Skeletal muscle satellite cell (primary cell): ENCODE results near the gene TMEM97.

Source experiments
- H3K27me3 ChIP-seq: 2 replicates; pipeline ENCODE4 v1.7.0; 2013; ENCODE audit warnings: low read length; ENCODE audit not compliant: control insufficient read depth, insufficient read depth
- H3K36me3 ChIP-seq: 2 replicates; pipeline ENCODE4 v1.7.0; 2013; ENCODE audit warnings: mild to moderate bottlenecking, control low read depth, low read length; ENCODE audit not compliant: insufficient read depth
- H3K4me1 ChIP-seq: 2 replicates; pipeline ENCODE4 v1.7.0; 2013; ENCODE audit warnings: low read length; ENCODE audit not compliant: control insufficient read depth, insufficient read depth
- H3K4me2 ChIP-seq: 2 replicates; pipeline ENCODE4 v1.7.0; 2013; ENCODE audit warnings: mild to moderate bottlenecking, low read length
- H3K4me3 ChIP-seq: 2 replicates; pipeline ENCODE4 v1.7.0; 2013; ENCODE audit warnings: low read length
- H3K9ac ChIP-seq: 2 replicates; pipeline ENCODE4 v1.7.0; 2013; ENCODE audit warnings: mild to moderate bottlenecking, low read depth, low read length, moderate library complexity
- H3K9me3 ChIP-seq: replicated peaks from 2 replicates; pipeline ENCODE4 v1.7.0; 2013; ENCODE audit warnings: mild to moderate bottlenecking, control low read depth, low read length

Gene TMEM97

DNA sequence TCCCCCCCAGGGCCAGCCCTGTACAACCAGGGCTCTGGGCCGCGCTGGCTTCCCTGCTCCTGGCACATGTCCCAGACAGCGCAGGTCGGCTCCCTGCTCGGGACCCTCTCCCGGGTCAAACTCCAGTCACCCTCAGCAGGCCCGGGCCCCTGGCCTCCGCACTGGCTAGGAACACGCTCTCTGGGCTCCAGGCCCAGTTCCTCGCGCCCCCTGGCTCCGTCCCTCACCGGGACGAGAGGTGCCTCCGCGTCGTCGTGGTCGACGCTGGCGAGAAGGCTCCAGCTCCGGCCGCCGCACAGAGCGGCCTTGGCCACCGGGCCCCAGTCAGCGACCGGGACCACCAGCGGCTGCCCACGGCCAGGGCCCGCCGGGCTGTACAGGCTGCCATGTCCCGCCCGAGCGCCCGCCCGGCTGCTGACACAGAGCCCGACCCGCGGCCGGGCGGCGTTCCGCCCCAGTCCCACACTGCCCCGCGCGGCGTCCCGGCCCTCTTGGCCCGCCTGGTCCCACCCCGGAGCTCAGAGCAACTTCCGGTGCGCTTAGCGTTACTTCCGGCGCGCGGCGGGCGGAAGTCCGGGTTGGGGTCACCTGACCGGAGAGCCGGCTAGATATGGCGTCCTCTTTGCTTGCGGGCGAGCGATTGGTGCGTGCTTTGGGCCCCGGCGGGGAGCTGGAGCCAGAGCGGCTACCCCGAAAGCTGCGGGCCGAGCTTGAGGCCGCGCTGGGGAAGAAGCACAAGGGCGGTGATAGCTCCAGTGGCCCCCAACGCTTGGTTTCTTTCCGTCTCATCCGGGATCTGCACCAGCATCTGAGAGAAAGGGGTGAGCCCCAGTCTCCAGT lies 38.3 kb downstream of the TMEM97 start, which contains the start of gene POLDIP2:
Gene POLDIP2, minus strand, starts transcription at position 467 of the 840 bp plus-strand sequence. Its CDS starts 79 bp downstream, at position 388.
- peak within 1 kb of the TSS; percentile 97 for H3K4me2 ChIP-seq
- no peaks in the 10 kb centered on the region for H3K9me3 ChIP-seq
- H3K27me3 ChIP-seq = no peaks in the 10 kb centered on the region
- H3K36me3 ChIP-seq = peaks cover 54% of the 10 kb centered on the region
- H3K9ac ChIP-seq = peak within 1 kb of the TSS; percentile 100
- peak within 1 kb of the TSS; percentile 99 for H3K4me3 ChIP-seq
- peaks cover 17% of the 10 kb centered on the region for H3K4me1 ChIP-seq

GRCh38 chr17:28357901-28358197 lies 38.8 kb downstream of the TMEM97 start:
- peaks cover 52% of the 10 kb centered on the region for H3K36me3 ChIP-seq
- no peaks in the 10 kb centered on the region for H3K27me3 ChIP-seq
- H3K4me2 ChIP-seq = peak overlapping the region; percentile 78
- H3K9ac ChIP-seq = peak overlapping the region; percentile 100
- H3K9me3 ChIP-seq = no peaks in the 10 kb centered on the region
- peak overlapping the region; percentile 99 for H3K4me3 ChIP-seq
- peaks cover 17% of the 10 kb centered on the region for H3K4me1 ChIP-seq

- Histone ChIP-seq H3K4me2 (no peak overlapping the region), H3K4me1 (peaks cover 4% of the 10 kb centered on the region), H3K9me3 (no peaks in the 10 kb centered on the region), H3K27me3 (no peaks in the 10 kb centered on the region), H3K9ac (no peak overlapping the region), H3K36me3 (peaks cover 45% of the 10 kb centered on the region), H3K4me3 (no peak overlapping the region)
Measured at GRCh38 chr17:28363186-28363585, 44.2 kb downstream of the TMEM97 start.

DNA sequence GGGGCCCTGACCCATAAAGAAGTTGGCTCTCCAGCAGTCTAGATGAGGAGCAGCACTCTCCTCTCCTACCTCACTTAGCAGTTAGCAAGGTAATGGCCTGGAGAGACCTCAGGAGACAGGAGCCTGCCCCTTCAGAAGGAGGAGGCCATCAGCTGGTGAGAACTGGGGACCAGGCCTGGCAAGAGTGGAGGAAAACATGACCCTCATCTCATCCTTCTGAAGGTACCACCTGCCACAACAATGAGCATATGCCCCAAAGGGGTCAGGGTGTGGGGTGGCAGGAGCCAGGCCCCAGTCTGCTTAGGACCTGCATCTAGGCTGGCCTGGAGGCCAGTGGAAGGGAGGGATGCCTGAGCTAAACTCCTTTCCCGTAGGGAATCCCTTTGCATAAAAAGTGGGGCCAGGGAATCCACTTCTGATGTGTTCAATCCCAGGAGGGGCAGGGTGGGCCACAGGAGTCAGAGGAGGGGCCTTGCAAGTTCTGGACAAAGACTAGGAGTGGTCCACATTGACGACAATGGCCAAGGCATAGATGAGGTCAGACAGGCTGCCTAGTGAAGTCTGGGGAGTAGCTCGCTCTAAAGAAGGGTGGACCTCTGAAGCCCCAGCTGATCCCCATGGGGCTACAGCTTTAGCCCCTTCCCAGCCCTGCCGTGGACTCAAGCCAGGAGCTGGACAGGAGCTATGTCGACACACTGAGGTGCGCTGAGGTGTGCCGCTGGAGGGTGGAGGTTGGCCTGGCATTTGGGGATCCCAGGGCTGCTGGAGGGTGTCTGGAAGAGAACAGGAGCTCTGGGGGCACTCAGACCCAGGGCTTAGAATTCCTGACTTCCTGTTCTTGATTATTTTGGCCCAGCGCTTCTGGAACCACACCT lies 45.0 kb downstream of the TMEM97 start:
- Histone ChIP-seq H3K36me3 (peaks cover 43% of the 10 kb centered on the region), H3K9ac (no peak overlapping the region), H3K4me3 (no peak overlapping the region), H3K4me2 (no peak overlapping the region), H3K4me1 (no peaks in the 10 kb centered on the region), H3K9me3 (no peaks in the 10 kb centered on the region), H3K27me3 (no peaks in the 10 kb centered on the region)

DNA sequence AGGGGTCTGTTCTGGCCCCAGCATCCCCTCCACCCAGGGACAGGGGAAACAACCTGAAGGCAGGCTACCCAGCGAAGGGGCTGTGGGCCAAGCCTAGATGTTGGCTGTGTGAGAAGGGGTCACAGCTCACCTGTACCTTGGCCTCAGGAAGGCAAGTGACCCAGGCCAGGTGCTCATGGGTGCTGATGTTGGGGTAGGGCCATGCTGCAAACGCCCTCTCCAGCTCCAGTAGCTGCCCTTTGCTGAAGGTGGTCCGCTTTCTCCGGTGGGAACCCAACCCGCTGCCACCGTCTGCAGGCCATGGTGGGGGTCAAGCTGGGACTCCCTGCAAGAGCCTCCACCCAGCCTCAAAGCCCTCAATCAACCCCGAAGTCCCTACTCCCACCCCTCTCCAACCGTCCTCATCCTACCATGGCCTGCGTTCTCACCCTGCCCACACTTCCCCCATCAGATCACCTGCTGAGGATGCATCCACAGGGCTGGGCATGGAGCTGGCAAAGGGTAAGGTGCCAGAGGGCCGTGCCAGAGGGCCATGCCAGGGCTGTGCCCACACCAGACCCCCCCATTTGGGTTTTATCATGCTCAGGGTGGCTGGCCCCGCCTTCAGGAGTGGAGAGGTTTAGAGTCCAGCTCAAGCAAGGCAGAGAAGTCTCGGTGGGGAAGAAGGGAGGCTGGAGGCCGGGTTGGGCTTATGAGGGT lies 45.8 kb downstream of the TMEM97 start, which contains the start of gene SEBOX:
Gene SEBOX, minus strand, starts transcription at position 535 of the 699 bp plus-strand sequence. Its CDS starts 48 bp downstream, at position 487.
- Histone ChIP-seq H3K9ac (no peak within 1 kb of the TSS), H3K27me3 (no peaks in the 10 kb centered on the region), H3K4me1 (no peaks in the 10 kb centered on the region), H3K4me3 (no peak within 1 kb of the TSS), H3K9me3 (no peaks in the 10 kb centered on the region), H3K4me2 (no peak within 1 kb of the TSS), H3K36me3 (peaks cover 37% of the 10 kb centered on the region)

DNA sequence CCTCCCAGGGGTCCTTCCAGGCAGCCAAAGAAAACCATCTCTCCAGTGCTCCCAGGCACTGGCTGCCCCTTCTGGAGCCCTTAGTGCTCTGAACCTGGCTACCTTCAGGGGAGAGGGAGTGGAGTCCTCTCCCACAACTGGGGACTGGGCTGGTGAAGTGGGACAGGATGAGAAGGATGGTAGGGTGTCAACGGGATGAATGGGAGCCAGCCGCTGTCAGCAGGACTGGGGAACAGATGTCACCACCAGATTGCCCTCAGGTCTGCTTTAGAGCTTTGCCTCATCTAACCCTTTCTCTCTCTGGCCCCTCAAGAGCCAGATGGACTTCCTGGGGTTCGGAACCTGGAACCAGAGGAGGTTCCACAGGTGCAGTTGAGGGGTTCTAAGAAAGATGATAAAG lies 46.5 kb downstream of the TMEM97 start:
- H3K27me3 ChIP-seq = no peaks in the 10 kb centered on the region
- no peak overlapping the region for H3K9ac ChIP-seq
- no peaks in the 10 kb centered on the region for H3K9me3 ChIP-seq
- peaks cover 31% of the 10 kb centered on the region for H3K36me3 ChIP-seq
- no peaks in the 10 kb centered on the region for H3K4me1 ChIP-seq
- H3K4me3 ChIP-seq = no peak overlapping the region
- no peak overlapping the region for H3K4me2 ChIP-seq

DNA sequence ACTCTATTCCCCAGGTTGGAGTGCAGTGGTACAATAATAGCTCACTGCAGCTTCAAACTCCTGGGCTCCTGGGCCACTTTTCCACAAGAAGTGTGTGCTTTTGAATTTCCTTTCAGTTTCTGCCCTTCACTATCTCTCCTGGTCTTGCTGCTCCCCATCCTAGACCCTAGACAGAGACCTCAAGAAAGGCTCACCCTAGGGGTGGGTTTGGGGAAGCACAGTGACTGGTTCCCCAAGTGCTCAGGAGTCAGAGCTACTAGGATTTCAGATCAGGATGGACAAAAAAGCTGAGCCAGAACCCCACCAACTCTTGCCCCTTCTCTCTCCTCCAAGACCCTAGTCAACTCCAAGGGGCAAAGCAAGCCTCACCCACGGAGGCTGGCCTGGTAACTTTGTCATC lies 47.6 kb downstream of the TMEM97 start:
- peaks cover 4% of the 10 kb centered on the region for H3K4me1 ChIP-seq
- H3K4me2 ChIP-seq = no peak overlapping the region
- H3K9me3 ChIP-seq = no peaks in the 10 kb centered on the region
- H3K4me3 ChIP-seq = no peak overlapping the region
- no peaks in the 10 kb centered on the region for H3K27me3 ChIP-seq
- peaks cover 20% of the 10 kb centered on the region for H3K36me3 ChIP-seq
- H3K9ac ChIP-seq = no peak overlapping the region

DNA sequence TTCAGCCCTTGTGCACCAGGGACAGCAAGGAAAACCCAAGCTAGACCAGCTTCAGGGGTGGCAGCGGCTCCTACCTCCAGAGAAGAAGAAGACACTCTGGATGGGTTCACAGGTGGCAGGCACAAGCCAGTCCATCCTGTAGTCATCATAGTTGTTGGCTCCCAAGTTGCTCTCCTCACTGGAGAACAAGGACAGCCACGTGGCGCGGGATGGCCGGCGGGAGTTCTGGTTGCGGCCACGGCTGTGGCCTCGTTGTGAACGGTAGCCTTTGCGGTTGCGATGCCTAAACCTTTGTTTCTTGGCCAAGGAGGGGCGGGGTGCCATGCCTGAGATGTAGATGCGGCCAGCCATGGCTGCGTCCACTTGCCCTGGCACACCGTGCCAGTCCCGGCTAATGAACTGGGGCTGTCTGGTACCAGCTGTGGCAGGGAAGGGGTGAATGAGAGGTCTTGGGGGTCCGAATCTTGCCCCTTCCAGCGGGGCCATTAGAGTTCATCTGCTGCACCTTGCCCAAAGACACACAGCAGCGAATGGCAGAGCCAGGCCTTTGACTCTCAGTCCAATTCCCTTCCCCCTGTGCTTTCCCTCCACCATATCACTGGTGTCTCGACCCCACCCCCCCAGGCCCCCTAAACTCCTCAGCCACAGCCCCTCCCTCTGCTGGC lies 48.8 kb downstream of the TMEM97 start:
- Histone ChIP-seq H3K4me1 (peaks cover 15% of the 10 kb centered on the region), H3K9me3 (no peaks in the 10 kb centered on the region), H3K27me3 (no peaks in the 10 kb centered on the region)

GRCh38 chr17:28368306-28368831 lies 49.4 kb downstream of the TMEM97 start:
- Histone ChIP-seq H3K36me3 (peaks cover 8% of the 10 kb centered on the region), H3K27me3 (no peaks in the 10 kb centered on the region), H3K4me1 (peaks cover 21% of the 10 kb centered on the region), H3K4me3 (no peak overlapping the region), H3K4me2 (no peak overlapping the region), H3K9ac (no peak overlapping the region), H3K9me3 (no peaks in the 10 kb centered on the region)

More for the DNA sequence above, 48.8 kb downstream of the TMEM97 start:
- Histone ChIP-seq H3K4me3 (no peak overlapping the region), H3K9ac (no peak overlapping the region), H3K4me2 (no peak overlapping the region), H3K36me3 (peaks cover 14% of the 10 kb centered on the region)

- no peaks in the 10 kb centered on the region for H3K9me3 ChIP-seq
- H3K27me3 ChIP-seq = no peaks in the 10 kb centered on the region
- peaks cover 21% of the 10 kb centered on the region for H3K4me1 ChIP-seq
- H3K4me3 ChIP-seq = no peak overlapping the region
- H3K36me3 ChIP-seq = peaks cover 6% of the 10 kb centered on the region
- no peak overlapping the region for H3K4me2 ChIP-seq
- no peak overlapping the region for H3K9ac ChIP-seq
Measured at GRCh38 chr17:28368915-28369683, 50.1 kb downstream of the TMEM97 start.
